Stimulated activated CD4-positive, alpha-beta T cell treated with anti-CD3 and anti-CD28 coated beads, Interleukin-2, amount 100 ng/mL, for 4 hours (primary cell): ENCODE results near the gene C18orf63.
"Not testable (repeated sequence)": the region's sequence is repeated elsewhere in the genome, so short reads cannot be mapped to it uniquely, and the experiment has no call there.

Experiments used
- DNase-seq: peaks from one replicate; pipeline ENCODE4 v3.0.0-alpha.2; 2020; ENCODE audit warnings: low read depth

Gene C18orf63

DNA sequence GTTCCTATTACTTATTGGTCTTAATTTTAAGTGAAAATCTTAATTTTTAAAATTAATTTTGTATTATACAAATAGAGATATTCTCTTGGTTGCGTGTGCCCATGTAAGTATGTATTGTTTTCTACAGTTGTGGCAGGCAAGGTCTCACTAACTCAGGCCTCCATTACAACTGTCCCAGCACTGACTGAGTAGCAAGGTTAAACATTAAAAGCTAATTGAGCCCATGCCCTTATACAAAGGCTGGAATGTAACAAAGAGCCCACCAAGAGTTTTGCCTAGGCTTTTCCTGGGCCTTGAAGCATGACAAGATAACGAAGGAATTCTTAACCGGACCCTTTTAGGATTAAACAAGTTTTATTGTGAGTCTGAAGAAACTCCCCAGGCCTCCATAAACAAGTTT is 11.2 kb downstream of the C18orf63 start:
- DNase-seq, result not testable (repeated sequence)

DNA sequence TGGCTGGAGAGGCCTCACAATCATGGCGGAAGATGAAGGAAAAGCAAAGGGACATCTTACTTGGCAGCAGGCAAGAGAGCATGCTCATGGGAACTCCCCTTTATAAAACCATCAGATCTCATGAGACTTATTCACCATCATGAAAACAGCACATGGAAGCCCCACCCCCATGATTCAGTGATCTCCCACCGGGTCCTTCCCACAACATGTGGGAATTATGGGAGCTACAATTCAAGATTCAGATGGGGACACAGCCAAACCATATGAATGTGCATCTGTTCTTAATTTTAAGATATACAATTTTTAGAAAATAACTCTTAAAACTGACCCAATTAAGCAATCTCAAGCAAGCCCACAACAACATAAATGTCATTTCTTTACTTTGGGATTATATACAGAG is 12.6 kb downstream of the C18orf63 start:
- DNase-seq, result no peak

GRCh38 chr18:74329688-74330205 is 14.1 kb downstream of the C18orf63 start:
- DNase-seq, result no peak

DNA sequence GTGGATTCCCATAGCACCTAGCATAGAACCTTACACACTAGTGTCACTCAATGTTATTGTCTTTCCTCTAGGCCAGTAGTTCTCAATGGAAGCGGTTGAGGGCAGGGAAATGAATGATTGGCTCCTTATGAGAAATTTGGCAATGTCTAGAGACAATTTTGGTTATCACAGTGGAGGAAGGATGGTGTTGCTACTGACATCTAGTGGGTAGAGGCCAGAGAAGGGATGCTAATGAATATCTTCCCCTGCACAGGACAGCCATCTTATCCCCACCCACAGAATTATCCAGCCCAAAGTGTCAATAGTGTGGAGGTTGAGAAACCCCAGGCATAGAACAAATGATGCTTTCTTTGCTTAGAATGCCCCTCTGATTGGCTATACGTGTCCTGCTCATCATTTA is 15.8 kb downstream of the C18orf63 start:
- DNase-seq, result no peak

DNA sequence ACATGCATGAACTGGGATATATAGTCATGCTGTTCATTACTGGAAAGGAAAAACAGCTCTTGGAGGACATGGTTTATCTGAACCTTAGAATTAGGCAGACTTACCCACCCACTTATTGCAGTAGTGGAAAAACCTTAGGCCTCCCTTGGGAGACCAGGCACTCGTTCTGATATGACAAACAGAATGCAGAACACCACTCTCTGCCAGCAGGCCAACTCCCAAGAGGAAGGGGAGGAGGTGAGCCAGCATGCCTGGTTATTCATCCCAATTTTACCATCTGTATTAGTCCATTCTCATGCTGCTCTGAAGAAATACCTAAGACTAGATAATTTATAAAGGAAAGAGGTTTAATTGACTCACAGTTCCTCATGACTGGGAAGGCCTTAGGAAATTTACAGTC is 17.5 kb downstream of the C18orf63 start:
- DNase-seq, result no peak

- DNase-seq, result no peak
Observed at GRCh38 chr18:74334242-74334893, 18.7 kb downstream of the C18orf63 start.

DNA sequence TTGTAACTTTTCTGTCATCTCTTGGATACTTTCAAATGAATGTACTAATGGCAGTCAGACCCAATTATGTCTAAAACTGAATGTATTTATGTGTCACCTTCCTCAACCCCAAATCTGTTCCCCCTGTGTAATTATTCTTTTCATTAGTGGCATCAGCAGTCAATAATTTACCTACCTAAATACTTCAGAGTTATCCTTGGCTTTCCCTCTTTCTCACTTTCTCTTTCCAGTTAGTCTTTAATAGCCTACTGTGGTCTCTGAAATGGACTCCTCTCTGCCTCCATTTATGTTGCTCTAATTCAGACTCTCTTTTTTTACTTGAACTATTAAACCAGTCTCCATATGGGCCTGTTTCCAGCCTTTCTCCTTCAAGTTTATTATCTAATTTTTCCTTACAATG is 21.0 kb downstream of the C18orf63 start:
- no peak for DNase-seq

GRCh38 chr18:74337155-74337911 is 21.7 kb downstream of the C18orf63 start:
- no peak for DNase-seq

GRCh38 chr18:74337912-74338309 is 22.3 kb downstream of the C18orf63 start:
- no peak for DNase-seq

DNA sequence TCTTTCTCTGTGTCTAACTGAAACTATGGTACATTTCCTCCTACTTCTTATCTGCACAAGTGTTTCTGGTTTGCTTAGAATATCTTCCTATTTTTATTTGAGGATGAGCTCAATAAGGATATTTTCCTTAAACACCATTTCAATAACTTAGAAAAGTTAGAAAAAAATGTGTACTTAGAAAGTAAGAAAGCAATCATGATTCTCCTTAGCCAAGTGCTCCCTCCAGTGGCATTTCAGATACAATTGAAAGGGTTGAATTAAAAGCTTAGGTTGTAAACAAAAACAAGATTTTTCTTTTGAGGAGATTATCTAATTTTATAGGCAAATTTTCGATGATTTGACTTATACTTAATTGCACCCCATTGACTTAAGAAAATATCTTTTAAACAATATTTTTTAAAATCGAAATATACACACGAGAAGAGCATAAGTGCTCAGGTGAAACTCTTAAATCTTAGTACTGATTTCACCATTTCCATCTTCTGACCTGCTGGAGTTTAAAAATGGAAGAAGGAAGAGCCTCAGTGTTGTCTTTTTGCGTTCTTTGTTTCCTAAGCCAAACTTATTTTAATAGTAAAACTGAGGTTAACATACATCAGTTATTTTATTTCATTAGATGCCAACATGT is 26.9 kb downstream of the C18orf63 start:
- DNase-seq, result peak; percentile 9

DNA sequence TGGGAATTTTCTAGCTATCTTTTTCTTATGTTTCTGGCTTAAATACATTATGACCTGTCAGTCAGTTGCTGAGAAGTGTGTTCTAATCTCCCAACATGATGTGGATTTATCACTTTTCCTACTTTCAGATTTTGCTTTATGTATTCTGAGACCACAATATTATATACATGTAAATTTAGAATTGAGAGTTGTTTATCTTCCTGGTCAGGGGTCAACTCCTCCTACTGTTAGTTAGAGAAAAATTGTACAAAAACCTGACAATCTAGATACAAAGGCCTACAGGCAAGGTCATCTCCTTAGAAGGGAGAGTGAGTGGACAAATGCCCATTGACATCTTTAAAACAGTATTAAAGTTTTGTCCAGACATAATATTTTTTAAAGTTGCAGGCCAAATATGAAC is 30.6 kb downstream of the C18orf63 start:
- DNase-seq, result no peak

GRCh38 chr18:74348581-74348980 is 32.9 kb downstream of the C18orf63 start:
- DNase-seq, result no peak

GRCh38 chr18:74351354-74351753 is 35.7 kb downstream of the C18orf63 start:
- no peak for DNase-seq

GRCh38 chr18:74353169-74353775 is 37.6 kb downstream of the C18orf63 start:
- DNase-seq, result peak; percentile 43

DNA sequence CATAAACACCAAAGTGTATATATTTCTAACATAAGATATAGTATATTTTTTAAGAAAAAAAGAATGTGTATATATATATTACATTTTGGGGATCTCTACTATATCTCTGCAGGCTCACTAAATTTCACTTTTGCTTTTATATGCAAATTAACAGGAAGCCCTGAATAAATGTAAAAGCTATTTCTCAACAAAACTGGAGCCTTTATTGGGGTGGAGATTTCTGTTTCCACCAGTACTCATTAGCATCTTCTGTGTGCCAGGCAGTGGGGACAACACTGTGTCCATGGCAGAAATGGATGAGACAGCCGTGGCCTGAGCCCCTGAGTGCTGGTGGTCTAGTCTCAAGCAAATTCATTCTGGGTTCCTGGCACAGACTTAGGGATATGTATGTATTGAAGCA is 41.3 kb downstream of the C18orf63 start:
- DNase-seq, result no peak

DNA sequence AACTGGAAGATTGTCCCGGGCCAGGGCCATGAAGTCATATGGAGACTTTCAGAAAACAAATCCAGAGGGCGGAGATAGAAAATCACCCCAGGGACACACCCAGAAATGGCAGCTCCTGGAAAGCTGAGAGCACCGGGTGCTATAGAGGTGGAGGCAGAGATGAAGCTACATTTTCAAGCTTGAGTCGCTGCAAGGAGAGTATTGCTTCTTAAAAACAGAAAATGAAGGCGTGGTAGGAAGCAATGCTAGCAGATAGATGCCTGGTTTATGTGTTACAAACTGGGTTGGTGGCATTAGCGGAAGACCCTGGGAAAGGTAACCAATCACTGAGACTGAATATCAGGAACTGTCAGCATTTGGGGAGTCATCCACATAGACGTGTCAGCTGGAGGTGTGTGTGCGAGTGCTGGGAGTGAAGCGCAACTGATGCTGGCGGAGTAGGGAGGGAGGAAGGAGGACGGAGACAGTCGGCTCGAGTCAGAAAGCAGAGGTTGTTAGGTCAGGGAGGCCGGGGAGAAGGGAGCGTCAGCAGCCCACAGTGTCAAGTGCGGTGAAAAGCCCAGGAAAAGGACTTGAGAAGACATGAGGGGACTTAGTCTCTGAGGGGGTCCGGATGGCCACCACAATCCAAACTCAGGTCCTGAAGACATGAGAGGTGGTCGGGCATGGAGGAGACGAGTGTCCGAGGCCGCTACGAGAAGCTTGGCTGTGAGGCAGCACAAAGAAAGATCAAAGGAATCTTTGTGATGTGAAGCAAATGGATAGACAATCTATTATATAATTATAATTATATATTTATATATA is 45.4 kb downstream of the C18orf63 start:
- DNase-seq, result no peak

GRCh38 chr18:74367905-74368304 is 52.3 kb downstream of the C18orf63 start:
- no peak for DNase-seq

GRCh38 chr18:74368901-74369705 is 53.5 kb downstream of the C18orf63 start:
- no peak for DNase-seq

GRCh38 chr18:74370115-74370514 is 54.5 kb downstream of the C18orf63 start:
- no peak for DNase-seq

- peak; percentile 21 for DNase-seq
Observed at GRCh38 chr18:74373428-74373827, 57.8 kb downstream of the C18orf63 start.

- DNase-seq, result no peak
Observed at GRCh38 chr18:74375999-74376398, 60.4 kb downstream of the C18orf63 start.
